B cell (primary cell): ENCODE data around the gene ZNF362. TPM values are rescaled to one million over a fixed set of nuclear protein-coding genes. Genes with fewer than 3 reads are reported as not detected.
A peak's percentile ranks its signal among the peaks of the same experiment; 100 is the strongest.

Experiments
- ATAC-seq: fragments of 200-7000 bp; cut with Tn5 transposase; one replicate; pipeline ENCODE4 v1.10.0; 2021; ENCODE audit warnings: low read depth, mild to moderate bottlenecking, moderate number of reproducible peaks, moderate library complexity
- CTCF ChIA-PET: fragments of 350-600 bp; sonication (Branson Sonifier 250); formaldehyde crosslinking; loops from one replicate; lab custom pipeline; 2021; ENCODE audit warnings: antibody characterized with exemption, inconsistent platforms; lab: Charles Lee
- POLR2A ChIA-PET: fragments of 350-600 bp; sonication (Branson Sonifier 250); formaldehyde crosslinking; loops from one replicate; lab custom pipeline; 2021; ENCODE audit warnings: antibody characterized with exemption; lab: Charles Lee
- DNase-seq: peaks from one replicate; pipeline ENCODE4 v3.0.0; 2013
- H2AFZ ChIP-seq: 2 replicates; pipeline ENCODE4 v1.6.1; 2012; ENCODE audit warnings: mild to moderate bottlenecking, low read depth, low read length; ENCODE audit not compliant: insufficient read depth, poor library complexity, severe bottlenecking
- H3K27ac ChIP-seq, 2 donors: 1 replicate in 1 of 2; 2 replicates in 1 of 2; pipeline ENCODE4 v1.5.1; 2012 to 2013; ENCODE audit warnings: low read length in 2 of 2, mild to moderate bottlenecking in 2 of 2, moderate library complexity in 1 of 2
- H3K27me3 ChIP-seq, 4 experiments: fragments of 200-600 bp in 1 of 4; sonication (generic) in 1 of 4; replicated peaks in 1 of 4; 1 replicate in 2 of 4; 2 replicates in 2 of 4; pipeline versions ENCODE4 v1.6.1 to v1.7.0; 2013 to 2016; ENCODE audit warnings: low read length in 3 of 4, mild to moderate bottlenecking in 2 of 4, mixed read lengths in 1 of 4, moderate library complexity in 1 of 4; ENCODE audit not compliant: insufficient read depth in 4 of 4, control insufficient read depth in 3 of 4; ENCODE audit errors: control extremely low read depth in 1 of 4
- H3K36me3 ChIP-seq, 2 experiments: replicated peaks in 1 of 2; 1 replicate in 1 of 2; 2 replicates in 1 of 2; pipeline versions ENCODE4 v1.6.1 to v1.7.1; 2013; ENCODE audit warnings: low read length in 1 of 2; ENCODE audit not compliant: insufficient read depth in 2 of 2, control insufficient read depth in 1 of 2; ENCODE audit errors: control extremely low read depth in 1 of 2, extremely low read depth in 1 of 2
- H3K4me1 ChIP-seq, 2 donors: fragments of 200-600 bp in 1 of 2; sonication (generic) in 1 of 2; 1 replicate in 1 of 2; 2 replicates in 1 of 2; pipeline versions ENCODE4 v1.5.1 to v1.6.1; 2013 to 2017; ENCODE audit warnings: low read length in 2 of 2; ENCODE audit not compliant: control insufficient read depth in 2 of 2, insufficient read depth in 2 of 2
- H3K4me2 ChIP-seq: replicated peaks from 2 replicates; pipeline ENCODE3; 2012; ENCODE audit warnings: mild to moderate bottlenecking, low read depth, low read length; ENCODE audit not compliant: poor library complexity, severe bottlenecking
- H3K4me3 ChIP-seq, 5 experiments: fragments of 200-600 bp in 1 of 5; sonication (generic) in 1 of 5; 1 replicate in 3 of 5; 2 replicates in 2 of 5; pipeline versions ENCODE4 v1.5.1 to v1.7.0; 2011 to 2016; ENCODE audit warnings: low read length in 4 of 5, mild to moderate bottlenecking in 4 of 5, low read depth in 2 of 5, control low read depth in 1 of 5, moderate library complexity in 1 of 5; ENCODE audit not compliant: insufficient read depth in 1 of 5; ENCODE audit errors: control extremely low read depth in 1 of 5, extremely low read depth in 1 of 5
- H3K79me2 ChIP-seq: fragments of 200-600 bp; sonication (generic); one replicate; pipeline ENCODE4 v1.6.0; 2016; ENCODE audit warnings: low read length; ENCODE audit not compliant: control insufficient read depth, insufficient read depth
- H3K9ac ChIP-seq: fragments of 200-600 bp; sonication (generic); 2 replicates; pipeline ENCODE4 v1.6.1; 2017; ENCODE audit warnings: mild to moderate bottlenecking, low read length, moderate library complexity
- H3K9me3 ChIP-seq, 3 donors: one replicate each; pipeline versions ENCODE4 v1.6.1 to v1.7.1; 2013; ENCODE audit warnings: low read length in 2 of 3; ENCODE audit not compliant: control insufficient read depth in 2 of 3, insufficient read depth in 1 of 3; ENCODE audit errors: control extremely low read depth in 1 of 3
- H4K20me1 ChIP-seq: 2 replicates; pipeline ENCODE4 v1.6.0; 2012; ENCODE audit warnings: mild to moderate bottlenecking, low read length; ENCODE audit not compliant: insufficient read depth, control insufficient read depth, poor library complexity, severe bottlenecking
- H3K27ac Mint-ChIP-seq: one replicate; pipeline ENCODE4 v1.8.0; 2021; ENCODE audit warnings: mixed read lengths
- H3K27me3 Mint-ChIP-seq: one replicate; pipeline ENCODE4 v1.8.0; 2021; ENCODE audit warnings: mixed read lengths
- H3K4me1 Mint-ChIP-seq: one replicate; pipeline ENCODE4 v1.8.0; 2021; ENCODE audit warnings: mixed read lengths
- H3K4me3 Mint-ChIP-seq: one replicate; pipeline ENCODE4 v1.8.0; 2021; ENCODE audit warnings: mixed read lengths
- H3K9me3 Mint-ChIP-seq: one replicate; pipeline ENCODE4 v1.8.0; 2022; ENCODE audit warnings: mixed read lengths; ENCODE audit not compliant: insufficient read depth
- EZH2 ChIP-seq: IDR thresholded peaks from 2 replicates; pipeline ENCODE4 v1.6.1; 2012; ENCODE audit warnings: borderline replicate concordance, low read depth, mild to moderate bottlenecking, moderate library complexity, low read length; ENCODE audit not compliant: insufficient read depth, poor library complexity, severe bottlenecking
- WGBS: methylation state at CpG from one replicate; pipeline ENCODE4 v1.1.5; 2013; ENCODE audit warnings: missing lambda C conversion rate; ENCODE audit not compliant: insufficient coverage; 5-methylcytosine and 5-hydroxymethylcytosine counted together
- intact Hi-C: fragments of 100-400 bp; cut with micrococcal nuclease; formaldehyde crosslinking; loops from one replicate; pipeline ENCODE4 v1.10.0; 2022
- polyA plus RNA-seq: library from polyadenylated mRNA; depleted of rRNA; stranded (reverse); fragments of >200 nt; gene quantifications from 2 replicates; pipeline ENCODE4 v1.2.3, GENCODE V29; 2012
- total RNA-seq, 2 donors: library from RNA; stranded (reverse); fragments of 120-200 nt in 1 of 2; gene quantifications; 1 replicate in 1 of 2; 2 replicates in 1 of 2; pipeline versions ENCODE4 v1.2.3 to v1.2.4, GENCODE V29; 2013 to 2022
- TF ChIP-seq, protein P1 (sequence below): fragments of 200-600 bp; IDR thresholded peaks from one replicate; pipeline ENCODE4 v1.8.0; 2022; ENCODE audit warnings: antibody characterized with exemption, mild to moderate bottlenecking

ZNF362 gene
- total and polyA plus RNA-seq, 2 donors (not counting 1 experiment from before 2014, with no cell fraction given), result 14.0 to 20.4 TPM

DNA sequence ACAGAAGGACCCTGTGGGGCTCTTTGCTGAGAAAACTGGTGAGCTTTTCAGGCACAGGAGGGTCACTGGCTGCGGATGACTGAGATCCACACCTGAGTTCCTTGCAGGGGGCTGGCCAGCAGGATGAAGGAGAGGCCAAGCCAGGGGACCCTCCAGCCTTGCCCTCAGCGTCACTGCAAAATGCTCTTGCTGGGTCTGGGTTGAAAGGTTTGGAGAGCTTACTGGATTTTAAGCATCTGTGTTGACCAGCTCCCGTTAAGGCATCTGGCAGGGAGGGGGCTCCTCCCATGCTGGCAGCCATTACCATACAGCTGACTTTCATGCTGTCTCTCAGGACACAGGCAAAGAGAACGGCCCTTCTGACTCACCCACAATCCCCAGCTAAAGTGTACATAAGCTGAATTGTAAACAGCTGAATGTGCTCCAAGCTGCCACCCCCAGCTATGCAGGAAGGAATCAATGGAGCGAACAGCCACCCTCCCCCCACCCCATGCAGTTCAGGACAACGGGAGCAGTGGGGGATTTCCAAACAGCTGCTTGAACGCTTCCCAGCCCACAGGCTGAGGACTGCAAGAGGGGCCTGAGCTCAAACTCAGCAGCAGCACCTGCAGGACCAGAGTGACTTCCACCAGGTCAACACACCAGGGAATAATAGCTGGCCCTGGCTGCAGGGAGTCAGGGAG, 85.9 kb downstream of the ZNF362 start:
- peaks cover 73% of the 10 kb centered on the region for H4K20me1 ChIP-seq
- ATAC-seq (no peak), DNase-seq (no peak)
- no peak overlapping the region for H3K27ac ChIP-seq
- H2AFZ ChIP-seq, result no peak overlapping the region
- H3K4me1 Mint-ChIP-seq, result peaks cover 35% of the 10 kb centered on the region
- no peaks in the 10 kb centered on the region for H3K27me3 Mint-ChIP-seq
- H3K27me3 ChIP-seq, result no peaks in the 10 kb centered on the region
- ChIA-PET POLR2A (no interaction called here), CTCF (interaction anchor here (0.6 to 1.3 kb wide), 3 partner anchors 45 to 73 kb away, joined by 3 to 5 read pairs (median 5); no protein-coding TSS in a partner anchor)
- 72% methylated on average over 3 of the region's 7 CpGs for WGBS
- no peak overlapping the region for H3K9ac ChIP-seq
- no peak overlapping the region for H3K4me3 ChIP-seq
- TF ChIP-seq EZH2, result no peak
- TF ChIP-seq, protein P1, sequence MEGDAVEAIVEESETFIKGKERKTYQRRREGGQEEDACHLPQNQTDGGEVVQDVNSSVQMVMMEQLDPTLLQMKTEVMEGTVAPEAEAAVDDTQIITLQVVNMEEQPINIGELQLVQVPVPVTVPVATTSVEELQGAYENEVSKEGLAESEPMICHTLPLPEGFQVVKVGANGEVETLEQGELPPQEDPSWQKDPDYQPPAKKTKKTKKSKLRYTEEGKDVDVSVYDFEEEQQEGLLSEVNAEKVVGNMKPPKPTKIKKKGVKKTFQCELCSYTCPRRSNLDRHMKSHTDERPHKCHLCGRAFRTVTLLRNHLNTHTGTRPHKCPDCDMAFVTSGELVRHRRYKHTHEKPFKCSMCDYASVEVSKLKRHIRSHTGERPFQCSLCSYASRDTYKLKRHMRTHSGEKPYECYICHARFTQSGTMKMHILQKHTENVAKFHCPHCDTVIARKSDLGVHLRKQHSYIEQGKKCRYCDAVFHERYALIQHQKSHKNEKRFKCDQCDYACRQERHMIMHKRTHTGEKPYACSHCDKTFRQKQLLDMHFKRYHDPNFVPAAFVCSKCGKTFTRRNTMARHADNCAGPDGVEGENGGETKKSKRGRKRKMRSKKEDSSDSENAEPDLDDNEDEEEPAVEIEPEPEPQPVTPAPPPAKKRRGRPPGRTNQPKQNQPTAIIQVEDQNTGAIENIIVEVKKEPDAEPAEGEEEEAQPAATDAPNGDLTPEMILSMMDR, result no peak
- H3K27ac Mint-ChIP-seq, result no peak overlapping the region
- intact Hi-C loops, result no loop called here
- H3K36me3 ChIP-seq, result peaks cover 0 to 6% of the 10 kb centered on the region in 2 experiments
- H3K4me3 Mint-ChIP-seq, result no peak overlapping the region
- no peaks in the 10 kb centered on the region for H3K9me3 ChIP-seq
- H3K4me2 ChIP-seq, result peak overlapping the region; percentile 32
- peaks cover 91% of the 10 kb centered on the region for H3K79me2 ChIP-seq
- H3K9me3 Mint-ChIP-seq, result no peaks in the 10 kb centered on the region
- peaks cover 11 to 14% of the 10 kb centered on the region in 2 donors for H3K4me1 ChIP-seq

GRCh38 chr1:33343539-33343938, 87.2 kb downstream of the ZNF362 start:
- peaks cover 91% of the 10 kb centered on the region for H3K79me2 ChIP-seq
- WGBS, result 95% methylated on average over 4 of the region's 5 CpGs
- Mint-ChIP-seq H3K27me3 (no peaks in the 10 kb centered on the region), H3K27ac (no peak overlapping the region), H3K4me1 (peaks cover 46% of the 10 kb centered on the region), H3K9me3 (no peaks in the 10 kb centered on the region), H3K4me3 (no peak overlapping the region)
- H3K27me3 ChIP-seq, result no peaks in the 10 kb centered on the region
- no peak overlapping the region for H2AFZ ChIP-seq
- H3K9me3 ChIP-seq, result no peaks in the 10 kb centered on the region
- ChIA-PET POLR2A (no interaction called here), CTCF (no interaction called here)
- intact Hi-C loops, result no loop called here
- H3K36me3 ChIP-seq, result peaks cover 0 to 6% of the 10 kb centered on the region in 2 experiments
- H3K27ac ChIP-seq, result no peak overlapping the region
- ATAC-seq (no peak), DNase-seq (no peak)
- H3K4me3 ChIP-seq, result no peak overlapping the region
- H3K4me1 ChIP-seq, result peaks cover 19% of the 10 kb centered on the region in 2 donors
- H3K9ac ChIP-seq, result no peak overlapping the region
- peaks cover 73% of the 10 kb centered on the region for H4K20me1 ChIP-seq
- H3K4me2 ChIP-seq, result no peak overlapping the region
- TF ChIP-seq, protein P1, result no peak
- TF ChIP-seq EZH2, result no peak
